D341Med (cell line): ENCODE measurements around the gene DAGLA.

Experiments
- DNase-seq: peaks from one replicate; pipeline ENCODE4 v3.0.0; 2012; ENCODE audit warnings: low spot score

Gene DAGLA

DNA sequence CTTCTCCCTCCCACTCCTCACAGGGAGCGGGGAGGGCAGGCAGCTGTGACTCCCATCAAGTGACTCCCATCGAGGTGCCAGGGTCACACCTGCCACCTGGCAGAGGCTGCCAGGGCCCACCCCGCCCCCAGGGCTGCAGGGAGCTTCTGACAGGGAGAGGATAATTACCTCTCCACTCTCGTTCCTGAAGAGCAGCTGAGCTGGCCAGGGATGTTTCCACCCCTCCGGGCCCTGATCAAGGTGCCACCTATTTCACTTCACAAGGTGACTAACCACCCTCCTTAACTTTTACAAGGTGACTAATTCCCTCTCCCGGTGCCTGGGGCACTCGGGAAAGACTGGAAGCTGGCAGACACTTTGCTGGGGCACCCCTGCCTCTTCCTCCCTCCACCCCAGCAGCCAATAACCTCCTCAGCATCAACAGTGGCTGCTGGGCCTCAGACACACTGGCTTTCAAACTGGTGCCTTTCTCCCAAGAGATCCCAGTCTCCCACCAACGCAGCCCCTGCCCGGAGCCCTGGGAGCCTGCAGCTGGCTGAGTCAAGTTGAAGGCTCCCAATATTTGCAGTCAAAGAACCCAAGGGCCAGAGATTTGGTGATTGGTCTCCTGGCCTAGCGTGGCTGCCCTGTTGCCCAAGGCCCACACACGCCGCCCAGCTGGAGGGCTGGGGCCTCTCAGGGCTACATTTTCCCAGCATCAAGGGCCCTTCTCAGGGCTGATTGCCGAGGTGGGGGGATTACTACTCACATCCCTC, 50.2 kb downstream of the DAGLA start:
- no peak for DNase-seq

- DNase-seq = no peak
Observed at GRCh38 chr11:61731211-61731951, 51.2 kb downstream of the DAGLA start.

DNA sequence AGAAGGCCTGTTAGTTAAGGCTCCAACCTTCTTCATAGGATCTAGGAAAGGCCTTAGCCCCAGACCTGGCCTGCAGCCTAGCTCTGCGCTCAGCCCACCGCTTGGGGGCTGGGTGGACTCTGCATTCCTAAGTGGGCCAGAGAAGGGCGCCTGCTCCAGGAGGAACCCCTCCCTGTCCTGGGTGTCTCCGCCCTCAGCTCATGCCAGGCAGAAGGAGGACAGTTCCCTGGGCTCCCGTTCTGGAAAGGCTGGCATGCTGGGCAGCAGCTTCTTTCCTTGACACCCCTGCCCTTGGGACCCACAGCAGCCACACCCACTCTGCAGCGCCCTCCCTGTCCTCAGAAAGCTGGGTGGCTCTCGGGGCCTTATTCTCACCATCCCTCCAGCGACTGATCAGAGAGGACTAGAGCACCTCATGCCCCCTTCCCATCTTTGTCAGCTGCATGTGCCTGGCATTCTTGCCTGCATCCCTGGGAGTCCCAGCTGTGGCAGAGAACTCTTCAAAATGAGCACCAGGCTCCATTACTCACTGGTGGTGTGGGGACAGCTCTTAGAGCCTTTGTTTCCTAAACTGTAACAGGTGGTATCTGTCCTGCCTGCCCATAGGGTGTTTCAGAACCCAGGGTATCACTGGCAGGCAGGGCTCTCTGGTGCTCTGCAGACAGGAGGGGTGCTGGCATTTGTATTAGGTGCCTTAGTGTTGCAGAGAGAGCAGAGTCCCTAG, 51.9 kb downstream of the DAGLA start:
- no peak for DNase-seq

DNA sequence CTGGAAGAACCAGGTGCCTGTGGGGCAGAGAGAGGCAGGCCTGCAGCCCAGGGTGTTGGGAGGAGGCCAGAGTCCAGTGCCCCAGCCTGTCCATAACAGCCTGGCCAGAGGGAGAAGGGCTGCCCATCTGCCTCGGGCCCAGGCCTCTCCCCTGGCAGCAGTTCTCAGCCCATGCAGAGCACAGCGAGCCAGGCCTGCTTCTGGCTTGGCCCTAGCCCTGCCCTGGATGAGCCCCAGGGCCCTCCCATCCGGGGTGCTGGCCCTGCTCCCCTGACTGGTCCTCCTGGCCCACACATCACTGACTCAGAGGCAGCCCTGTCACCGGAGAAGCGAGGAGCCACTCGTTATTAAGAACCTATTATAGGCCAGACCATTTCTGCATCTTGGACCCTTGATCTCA, 52.5 kb downstream of the DAGLA start:
- DNase-seq = no peak

GRCh38 chr11:61733120-61733978, 53.2 kb downstream of the DAGLA start:
- DNase-seq = peak; percentile 96

GRCh38 chr11:61734767-61735166, 54.6 kb downstream of the DAGLA start:
- no peak for DNase-seq

DNA sequence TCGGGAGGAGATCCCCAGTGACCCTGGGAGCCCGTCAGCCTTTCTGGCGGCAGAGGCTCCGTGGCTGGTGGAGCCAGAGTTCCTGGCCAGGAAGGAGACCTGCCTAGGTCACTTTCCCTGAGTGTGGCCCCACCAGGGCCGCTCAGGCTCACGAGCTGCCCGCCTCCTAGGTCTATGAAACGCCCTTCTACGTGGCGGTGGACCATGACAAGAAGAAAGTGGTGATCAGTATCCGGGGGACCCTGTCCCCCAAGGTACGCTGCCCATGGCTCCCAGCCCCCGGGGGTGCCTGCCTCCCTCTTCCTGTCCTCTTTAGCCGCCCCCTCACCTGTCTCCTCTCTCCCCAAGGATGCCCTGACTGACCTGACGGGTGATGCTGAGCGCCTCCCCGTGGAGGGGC, 55.2 kb downstream of the DAGLA start:
- DNase-seq = no peak

DNA sequence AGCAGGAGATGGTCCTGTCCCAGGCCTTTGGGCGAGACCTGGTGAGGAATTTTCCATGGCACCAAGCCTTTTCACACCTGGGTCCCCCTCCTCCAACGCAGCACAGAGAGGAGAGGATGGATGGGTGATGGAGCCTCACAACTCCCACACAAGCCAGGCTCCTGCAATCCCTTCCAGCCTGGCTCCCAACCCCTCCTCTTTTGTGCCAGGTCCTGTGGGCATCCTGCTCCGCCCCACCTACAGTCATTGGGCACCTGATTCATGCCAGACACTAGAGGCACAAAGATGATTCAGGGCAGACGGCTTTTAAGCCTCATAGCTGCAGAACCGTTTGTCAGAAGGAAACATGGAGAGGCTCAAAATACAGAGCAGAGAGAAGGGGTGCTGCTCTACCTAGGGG, 56.1 kb downstream of the DAGLA start:
- DNase-seq = no peak

DNA sequence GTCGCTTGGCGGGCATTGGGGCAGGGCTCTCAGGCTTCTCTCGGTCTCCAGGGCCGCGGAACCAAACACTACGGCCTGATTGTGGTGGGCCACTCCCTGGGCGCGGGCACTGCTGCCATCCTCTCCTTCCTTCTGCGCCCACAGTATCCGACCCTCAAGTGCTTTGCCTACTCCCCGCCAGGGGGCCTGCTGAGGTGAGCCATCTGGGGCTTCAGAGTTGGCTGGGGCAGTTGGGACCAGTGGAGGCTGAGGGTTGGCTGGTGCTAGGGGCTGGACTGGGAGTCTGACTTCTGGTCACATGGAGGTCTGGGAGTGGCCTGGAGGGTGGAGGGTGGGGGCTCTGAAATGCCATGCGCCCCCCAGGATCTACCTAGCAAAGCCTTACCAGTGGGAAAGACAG, 56.9 kb downstream of the DAGLA start:
- DNase-seq = no peak

DNA sequence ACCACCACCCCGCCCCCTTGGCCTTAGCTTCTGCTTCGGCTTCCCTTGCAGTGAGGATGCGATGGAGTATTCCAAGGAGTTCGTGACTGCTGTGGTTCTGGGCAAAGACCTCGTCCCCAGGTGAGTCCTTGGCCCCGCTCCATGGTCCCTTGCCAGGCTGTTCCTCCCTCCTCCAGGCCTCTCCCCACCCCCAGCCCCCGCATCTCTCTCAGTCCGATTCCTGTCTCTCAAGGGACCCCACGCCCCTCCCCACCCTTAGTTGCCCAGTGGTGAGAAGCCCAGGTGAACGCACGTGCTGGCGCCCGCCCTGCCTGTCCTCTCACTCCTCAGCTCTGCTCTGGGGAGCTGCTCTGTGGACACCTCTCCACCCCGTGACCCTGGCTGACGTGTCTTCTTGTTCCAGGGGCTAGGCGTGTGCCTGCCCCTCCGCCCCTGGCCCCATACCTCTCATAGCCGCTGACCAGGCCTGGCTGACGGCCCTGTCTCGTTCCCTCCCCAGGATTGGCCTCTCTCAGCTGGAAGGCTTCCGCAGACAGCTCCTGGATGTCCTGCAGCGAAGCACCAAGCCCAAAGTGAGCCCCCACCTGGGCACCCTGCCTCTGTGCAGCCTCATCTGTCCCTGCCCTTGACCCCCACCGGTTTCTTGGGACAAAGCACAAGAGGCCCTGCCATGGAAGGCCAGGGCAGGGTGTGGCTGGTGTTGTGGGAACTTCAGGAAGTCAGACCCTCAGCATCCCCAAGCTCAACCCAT, 57.6 kb downstream of the DAGLA start:
- no peak for DNase-seq

DNA sequence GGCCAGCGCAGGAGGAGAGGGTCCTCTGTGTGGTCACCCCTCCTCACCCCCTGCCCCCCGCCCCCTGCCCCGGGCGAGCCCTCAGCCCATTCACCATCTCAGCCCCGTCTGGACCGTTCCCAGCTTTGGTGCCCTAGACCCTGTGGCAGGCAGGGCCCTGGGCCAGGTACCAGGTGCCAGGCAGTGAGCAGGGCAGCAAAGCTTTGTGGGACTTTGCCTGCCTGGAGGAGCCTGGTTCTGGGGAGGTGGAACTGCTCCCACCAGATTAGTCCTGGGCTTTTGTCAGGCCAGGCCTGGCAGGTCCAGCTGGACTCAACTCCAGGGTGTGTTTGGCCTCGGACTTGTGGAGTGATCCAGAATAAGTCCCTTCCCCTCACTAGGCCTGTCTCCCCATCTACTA, 58.6 kb downstream of the DAGLA start:
- no peak for DNase-seq

- DNase-seq = no peak
Observed at GRCh38 chr11:61739413-61739812, 59.2 kb downstream of the DAGLA start.

DNA sequence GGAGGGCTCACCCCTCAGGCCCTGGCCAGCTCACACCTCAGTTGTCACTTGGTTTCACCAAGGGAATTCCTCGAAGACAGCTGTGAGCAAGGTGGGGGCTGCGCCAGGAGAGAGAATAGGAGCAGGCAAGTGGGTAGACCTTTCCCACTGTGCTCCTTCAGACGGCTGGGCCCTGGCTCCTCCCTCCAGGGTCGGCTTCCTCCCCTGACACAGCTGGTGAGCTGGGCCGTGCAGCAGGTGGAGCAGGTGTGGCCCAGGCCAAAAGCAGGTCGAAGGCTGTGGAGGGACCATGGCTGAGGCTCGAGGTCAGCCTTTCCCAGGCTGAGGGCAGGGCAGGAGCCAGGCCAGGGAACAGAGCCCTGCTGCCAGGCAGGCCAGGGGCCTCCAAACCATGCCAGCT, 59.8 kb downstream of the DAGLA start:
- DNase-seq = no peak

GRCh38 chr11:61742391-61742790, 62.2 kb downstream of the DAGLA start:
- DNase-seq = no peak

DNA sequence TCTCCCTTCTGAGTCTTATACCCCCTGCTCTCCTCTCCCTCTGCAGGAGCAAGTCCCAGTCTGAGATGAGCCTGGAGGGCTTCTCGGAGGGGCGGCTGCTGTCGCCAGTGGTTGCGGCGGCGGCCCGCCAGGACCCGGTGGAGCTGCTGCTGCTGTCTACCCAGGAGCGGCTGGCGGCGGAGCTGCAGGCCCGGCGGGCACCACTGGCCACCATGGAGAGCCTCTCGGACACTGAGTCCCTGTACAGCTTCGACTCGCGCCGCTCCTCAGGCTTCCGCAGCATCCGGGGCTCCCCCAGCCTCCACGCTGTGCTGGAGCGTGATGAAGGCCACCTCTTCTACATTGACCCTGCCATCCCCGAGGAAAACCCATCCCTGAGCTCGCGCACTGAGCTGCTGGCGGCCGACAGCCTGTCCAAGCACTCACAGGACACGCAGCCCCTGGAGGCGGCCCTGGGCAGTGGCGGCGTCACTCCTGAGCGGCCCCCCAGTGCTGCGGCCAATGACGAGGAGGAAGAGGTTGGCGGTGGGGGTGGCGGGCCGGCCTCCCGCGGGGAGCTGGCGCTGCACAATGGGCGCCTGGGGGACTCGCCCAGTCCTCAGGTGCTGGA, 63.4 kb downstream of the DAGLA start:
- DNase-seq = no peak

- no peak for DNase-seq
Observed at GRCh38 chr11:61744181-61744580, 64.0 kb downstream of the DAGLA start.

GRCh38 chr11:61744609-61745156, 64.5 kb downstream of the DAGLA start:
- no peak for DNase-seq

GRCh38 chr11:61745781-61746441, 65.7 kb downstream of the DAGLA start:
- DNase-seq = no peak

DNA sequence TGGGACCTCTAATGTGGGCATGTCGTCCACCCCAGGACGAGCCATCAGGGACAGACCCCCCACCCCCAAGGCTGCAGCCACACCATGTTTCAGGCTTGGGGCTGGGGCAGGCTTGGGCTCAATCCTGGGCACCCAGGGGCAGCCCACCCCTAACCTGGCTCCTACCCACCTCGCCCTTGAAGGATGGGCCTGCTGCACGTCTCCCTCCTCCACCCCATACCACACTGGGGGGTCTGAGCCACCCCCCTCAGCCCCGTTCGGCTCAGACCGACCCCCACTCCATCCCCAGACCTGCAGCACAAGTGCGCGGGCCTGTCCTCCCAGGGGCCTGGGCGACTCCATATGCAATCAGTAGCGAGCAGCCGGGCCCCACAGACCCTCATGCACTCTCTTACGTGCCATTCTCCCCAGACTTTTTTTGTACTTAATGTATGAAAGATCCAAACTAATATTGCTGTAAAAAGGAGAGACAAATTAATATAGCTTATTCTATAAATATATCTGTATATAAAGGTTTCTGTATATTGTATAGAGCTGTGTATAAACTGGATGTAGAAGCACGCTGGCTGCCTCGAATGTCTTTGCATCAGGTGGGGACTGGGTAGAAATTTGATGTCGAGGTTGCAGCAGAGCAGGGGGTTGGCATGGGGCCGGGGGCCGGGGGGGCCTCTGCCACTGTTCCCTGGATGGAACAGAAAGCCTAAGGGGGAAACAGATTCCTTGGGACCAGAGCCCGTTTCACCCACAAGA, 66.4 kb downstream of the DAGLA start:
- DNase-seq = no peak
